Loucy (cell line): Measurements from ENCODE around the gene HTR2C.

Experiments
- H2AFZ ChIP-seq: fragments of 200-600 bp; sonication (generic); 2 replicates; pipeline ENCODE4 v1.6.0; 2016; ENCODE audit warnings: antibody characterized with exemption, mild to moderate bottlenecking, low read length, moderate library complexity
- H3F3A ChIP-seq: fragments of 200-600 bp; 2 replicates; pipeline ENCODE4 v1.6.0; 2016; ENCODE audit warnings: antibody characterized with exemption, low read depth, mild to moderate bottlenecking
- H3K27me3 ChIP-seq: fragments of 200-600 bp; sonication (generic); 2 replicates; pipeline ENCODE4 v1.6.1; 2014; ENCODE audit warnings: low read length, mild to moderate bottlenecking; ENCODE audit not compliant: insufficient read depth, poor library complexity, severe bottlenecking
- H3K36me3 ChIP-seq: fragments of 200-600 bp; sonication (generic); 2 replicates; pipeline ENCODE4 v1.6.1; 2016; ENCODE audit warnings: low read length; ENCODE audit not compliant: insufficient read depth
- H3K4me1 ChIP-seq: fragments of 200-600 bp; sonication (generic); 2 replicates; pipeline ENCODE4 v1.5.1; 2014; ENCODE audit warnings: low read length, mild to moderate bottlenecking; ENCODE audit not compliant: insufficient read depth, poor library complexity, severe bottlenecking
- H3K4me2 ChIP-seq: fragments of 200-600 bp; sonication (generic); 2 replicates; pipeline ENCODE4 v1.6.0; 2014; ENCODE audit warnings: antibody characterized with exemption, low read length, low read depth, mild to moderate bottlenecking; ENCODE audit not compliant: poor library complexity, severe bottlenecking
- H3K4me3 ChIP-seq: fragments of 200-600 bp; sonication (generic); 2 replicates; pipeline ENCODE4 v1.5.1; 2014; ENCODE audit warnings: low read length, mild to moderate bottlenecking, mixed read lengths; ENCODE audit not compliant: poor library complexity, severe bottlenecking
- H3K79me2 ChIP-seq: fragments of 200-600 bp; sonication (generic); 2 replicates; pipeline ENCODE4 v1.6.1; 2014; ENCODE audit warnings: low read length; ENCODE audit not compliant: insufficient read depth
- H3K9ac ChIP-seq: fragments of 200-600 bp; sonication (generic); 2 replicates; pipeline ENCODE4 v1.6.0; 2014; ENCODE audit warnings: mild to moderate bottlenecking, low read depth, low read length, moderate library complexity; ENCODE audit not compliant: poor library complexity, severe bottlenecking
- H3K9me2 ChIP-seq: fragments of 200-600 bp; sonication (generic); replicated peaks from 2 replicates; pipeline ENCODE4 v1.6.1; 2016; ENCODE audit warnings: low read depth, low read length, mixed read lengths
- H3K9me3 ChIP-seq: fragments of 200-600 bp; sonication (generic); 2 replicates; pipeline ENCODE4 v1.6.1; 2014; ENCODE audit warnings: mild to moderate bottlenecking, antibody characterized with exemption, low read length, low read depth; ENCODE audit not compliant: insufficient read depth
- H4K20me1 ChIP-seq: fragments of 200-600 bp; sonication (generic); 2 replicates; pipeline ENCODE4 v1.6.0; 2014; ENCODE audit warnings: antibody characterized with exemption, low read length, mild to moderate bottlenecking; ENCODE audit not compliant: insufficient read depth, poor library complexity, severe bottlenecking
- EZH2phosphoT487 ChIP-seq: fragments of 200-600 bp; IDR thresholded peaks from 2 replicates; pipeline ENCODE4 v1.6.1; 2018; ENCODE audit warnings: antibody characterized with exemption, mild to moderate bottlenecking, moderate library complexity, borderline replicate concordance
- TF ChIP-seq, protein P1 (sequence below): fragments of 200-600 bp; sonication (generic); conservative IDR thresholded peaks from 2 replicates; pipeline ENCODE4 v1.5.1; 2014; ENCODE audit warnings: mild to moderate bottlenecking, antibody characterized with exemption, low read length

The HTR2C gene

DNA sequence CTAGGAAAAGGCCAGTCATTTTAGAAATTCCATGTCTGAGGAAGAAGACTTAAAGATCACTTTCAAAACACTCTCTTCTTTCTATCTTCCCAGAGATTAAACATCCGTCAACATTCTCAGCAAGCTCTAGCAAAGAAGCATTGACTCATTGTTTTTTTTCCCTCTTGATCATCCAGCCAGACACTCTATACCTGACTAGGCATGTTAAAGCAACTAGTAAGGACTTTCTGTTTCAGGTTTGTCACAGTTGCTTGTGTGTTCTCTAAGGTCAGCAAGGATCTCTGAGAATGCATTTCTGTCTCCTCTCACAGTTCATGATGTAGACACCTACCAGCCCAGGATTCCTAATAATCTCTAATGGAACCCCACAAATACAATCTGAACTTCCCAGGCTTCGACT lies 321.4 kb downstream of the HTR2C start:
- H3K9ac ChIP-seq: no peak overlapping the region
- no peak overlapping the region for H3K4me3 ChIP-seq
- no peak for TF ChIP-seq EZH2phosphoT487
- TF ChIP-seq, protein P1, sequence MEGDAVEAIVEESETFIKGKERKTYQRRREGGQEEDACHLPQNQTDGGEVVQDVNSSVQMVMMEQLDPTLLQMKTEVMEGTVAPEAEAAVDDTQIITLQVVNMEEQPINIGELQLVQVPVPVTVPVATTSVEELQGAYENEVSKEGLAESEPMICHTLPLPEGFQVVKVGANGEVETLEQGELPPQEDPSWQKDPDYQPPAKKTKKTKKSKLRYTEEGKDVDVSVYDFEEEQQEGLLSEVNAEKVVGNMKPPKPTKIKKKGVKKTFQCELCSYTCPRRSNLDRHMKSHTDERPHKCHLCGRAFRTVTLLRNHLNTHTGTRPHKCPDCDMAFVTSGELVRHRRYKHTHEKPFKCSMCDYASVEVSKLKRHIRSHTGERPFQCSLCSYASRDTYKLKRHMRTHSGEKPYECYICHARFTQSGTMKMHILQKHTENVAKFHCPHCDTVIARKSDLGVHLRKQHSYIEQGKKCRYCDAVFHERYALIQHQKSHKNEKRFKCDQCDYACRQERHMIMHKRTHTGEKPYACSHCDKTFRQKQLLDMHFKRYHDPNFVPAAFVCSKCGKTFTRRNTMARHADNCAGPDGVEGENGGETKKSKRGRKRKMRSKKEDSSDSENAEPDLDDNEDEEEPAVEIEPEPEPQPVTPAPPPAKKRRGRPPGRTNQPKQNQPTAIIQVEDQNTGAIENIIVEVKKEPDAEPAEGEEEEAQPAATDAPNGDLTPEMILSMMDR: no peak
- H2AFZ ChIP-seq: no peak overlapping the region
- no peaks in the 10 kb centered on the region for H3F3A ChIP-seq
- H3K36me3 ChIP-seq: no peaks in the 10 kb centered on the region
- no peaks in the 10 kb centered on the region for H3K79me2 ChIP-seq
- H3K4me2 ChIP-seq: no peak overlapping the region
- H4K20me1 ChIP-seq: no peaks in the 10 kb centered on the region
- H3K9me3 ChIP-seq: no peaks in the 10 kb centered on the region
- H3K27me3 ChIP-seq: no peaks in the 10 kb centered on the region
- H3K4me1 ChIP-seq: no peaks in the 10 kb centered on the region
- H3K9me2 ChIP-seq: no peaks in the 10 kb centered on the region

DNA sequence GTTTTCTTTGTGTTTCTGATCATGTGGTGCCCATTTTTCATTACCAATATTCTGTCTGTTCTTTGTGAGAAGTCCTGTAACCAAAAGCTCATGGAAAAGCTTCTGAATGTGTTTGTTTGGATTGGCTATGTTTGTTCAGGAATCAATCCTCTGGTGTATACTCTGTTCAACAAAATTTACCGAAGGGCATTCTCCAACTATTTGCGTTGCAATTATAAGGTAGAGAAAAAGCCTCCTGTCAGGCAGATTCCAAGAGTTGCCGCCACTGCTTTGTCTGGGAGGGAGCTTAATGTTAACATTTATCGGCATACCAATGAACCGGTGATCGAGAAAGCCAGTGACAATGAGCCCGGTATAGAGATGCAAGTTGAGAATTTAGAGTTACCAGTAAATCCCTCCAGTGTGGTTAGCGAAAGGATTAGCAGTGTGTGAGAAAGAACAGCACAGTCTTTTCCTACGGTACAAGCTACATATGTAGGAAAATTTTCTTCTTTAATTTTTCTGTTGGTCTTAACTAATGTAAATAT lies 323.2 kb downstream of the HTR2C start:
- Histone ChIP-seq H3K36me3 (no peaks in the 10 kb centered on the region), H3K4me3 (no peak overlapping the region), H3K27me3 (no peaks in the 10 kb centered on the region), H2AFZ (no peak overlapping the region), H3F3A (no peaks in the 10 kb centered on the region), H3K9ac (no peak overlapping the region), H3K4me1 (no peaks in the 10 kb centered on the region), H3K79me2 (no peaks in the 10 kb centered on the region), H4K20me1 (no peaks in the 10 kb centered on the region), H3K9me3 (no peaks in the 10 kb centered on the region), H3K9me2 (no peaks in the 10 kb centered on the region), H3K4me2 (no peak overlapping the region)
- TF ChIP-seq, protein P1: no peak
- TF ChIP-seq EZH2phosphoT487: no peak

DNA sequence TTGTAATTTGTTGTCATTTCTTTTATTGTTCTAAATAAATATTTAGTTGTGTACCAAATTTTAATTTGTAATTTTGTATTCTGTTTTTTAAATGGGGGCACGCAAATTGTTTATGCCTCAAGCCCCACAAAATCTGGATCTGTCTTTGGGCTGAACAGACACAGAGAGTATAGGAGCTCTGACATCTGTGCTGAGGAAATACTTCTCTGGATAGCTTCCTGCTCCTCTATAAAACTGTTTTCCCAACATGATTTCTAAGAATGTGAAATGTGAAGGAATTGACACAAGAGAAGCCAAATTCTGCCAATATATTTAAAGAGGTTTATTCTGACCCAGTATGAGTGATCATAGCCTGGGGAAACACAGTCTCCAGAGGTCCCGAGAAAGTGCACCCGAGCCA lies 340.5 kb downstream of the HTR2C start:
- Histone ChIP-seq H3K79me2 (no peaks in the 10 kb centered on the region), H3K9ac (no peak overlapping the region), H3K9me3 (no peaks in the 10 kb centered on the region), H3K4me1 (no peaks in the 10 kb centered on the region), H3K4me3 (no peak overlapping the region), H3K4me2 (no peak overlapping the region), H3F3A (no peaks in the 10 kb centered on the region), H4K20me1 (no peaks in the 10 kb centered on the region), H3K36me3 (no peaks in the 10 kb centered on the region), H2AFZ (no peak overlapping the region), H3K9me2 (no peaks in the 10 kb centered on the region), H3K27me3 (no peaks in the 10 kb centered on the region)
- no peak for TF ChIP-seq EZH2phosphoT487
- TF ChIP-seq, protein P1: no peak
